Karpas-422 (cell line): ENCODE measurements around the gene GSTP1. TPM values are rescaled to one million over a fixed set of nuclear protein-coding genes. Genes with fewer than 3 reads are reported as not detected.
"Not testable (repeated sequence)": the region's sequence is repeated elsewhere in the genome, so short reads cannot be mapped to it uniquely, and the experiment has no call there.

Experiments used
- DNase-seq: peaks from one replicate; pipeline ENCODE4 v3.0.0-alpha.2; 2015
- H2AFZ ChIP-seq: fragments of 200-600 bp; sonication (generic); 2 replicates; pipeline ENCODE4 v1.6.1; 2014; ENCODE audit warnings: antibody characterized with exemption, low read length, mixed read lengths
- H3K27ac ChIP-seq: fragments of 200-600 bp; sonication (generic); 2 replicates; pipeline ENCODE4 v1.5.1; 2014; ENCODE audit warnings: mild to moderate bottlenecking, low read length, moderate library complexity
- H3K27me3 ChIP-seq: fragments of 200-600 bp; sonication (generic); 2 replicates; pipeline ENCODE4 v1.6.1; 2014; ENCODE audit warnings: low read length, mixed read lengths
- H3K36me3 ChIP-seq: fragments of 200-600 bp; sonication (generic); 2 replicates; pipeline ENCODE4 v1.6.1; 2014; ENCODE audit warnings: low read length, mixed read lengths; ENCODE audit not compliant: insufficient read depth
- H3K4me1 ChIP-seq: fragments of 200-600 bp; sonication (generic); 2 replicates; pipeline ENCODE4 v1.6.1; 2014; ENCODE audit warnings: mild to moderate bottlenecking, low read length, mixed read lengths
- H3K4me2 ChIP-seq: fragments of 200-600 bp; sonication (generic); 2 replicates; pipeline ENCODE4 v1.6.1; 2014; ENCODE audit warnings: low read length, low read depth, mild to moderate bottlenecking; ENCODE audit not compliant: poor library complexity, severe bottlenecking
- H3K4me3 ChIP-seq: fragments of 200-600 bp; sonication (generic); 2 replicates; pipeline ENCODE4 v1.5.1; 2014; ENCODE audit warnings: mild to moderate bottlenecking, antibody characterized with exemption, low read length, mixed read lengths
- H3K79me2 ChIP-seq: fragments of 200-600 bp; sonication (generic); 2 replicates; pipeline ENCODE4 v1.6.1; 2014; ENCODE audit warnings: mild to moderate bottlenecking, low read length, mixed read lengths
- H3K9ac ChIP-seq: fragments of 200-600 bp; sonication (generic); 2 replicates; pipeline ENCODE4 v1.6.0; 2014; ENCODE audit warnings: low read length
- H3K9me2 ChIP-seq: fragments of 200-600 bp; sonication (generic), shearing (Covaris generic); replicated peaks from 2 replicates; pipeline ENCODE4 v1.6.0; 2014; ENCODE audit warnings: mild to moderate bottlenecking, low read length, moderate library complexity; ENCODE audit not compliant: insufficient read depth
- H3K9me3 ChIP-seq: fragments of 300-700, 200-600 bp; sonication (generic); 2 replicates; pipeline ENCODE4 v1.6.1; 2014; ENCODE audit warnings: low read length, mixed read lengths
- H4K20me1 ChIP-seq: fragments of 200-600 bp; sonication (generic); 2 replicates; pipeline ENCODE4 v1.6.1; 2014; ENCODE audit warnings: mild to moderate bottlenecking, antibody characterized with exemption, low read length, low read depth; ENCODE audit not compliant: insufficient read depth
- total RNA-seq: library from RNA; depleted of rRNA; stranded (reverse); fragments of >200 nt; shearing (Covaris generic); gene quantifications from 2 replicates; pipeline ENCODE4 v1.2.3, GENCODE V29; 2014; ENCODE audit warnings: low replicate concordance

GSTP1 gene
- total RNA-seq, 1 experiment from 2014 or later, result 1,085 TPM

GRCh38 chr11:67542971-67543370, 40.6 kb upstream of the GSTP1 start:
- no peaks in the 10 kb centered on the region for H3K9me3 ChIP-seq
- H3K27ac ChIP-seq, result no peak overlapping the region
- H3K79me2 ChIP-seq, result no peaks in the 10 kb centered on the region
- no peak for DNase-seq
- no peak overlapping the region for H2AFZ ChIP-seq
- no peaks in the 10 kb centered on the region for H3K36me3 ChIP-seq
- H3K9me2 ChIP-seq, result no peaks in the 10 kb centered on the region
- H3K4me2 ChIP-seq, result no peak overlapping the region
- H3K27me3 ChIP-seq, result no peaks in the 10 kb centered on the region
- H4K20me1 ChIP-seq, result no peaks in the 10 kb centered on the region
- no peak overlapping the region for H3K9ac ChIP-seq
- H3K4me1 ChIP-seq, result no peaks in the 10 kb centered on the region
- H3K4me3 ChIP-seq, result no peak overlapping the region

GRCh38 chr11:67543585-67543984, 40.0 kb upstream of the GSTP1 start:
- H3K36me3 ChIP-seq, result no peaks in the 10 kb centered on the region
- H3K4me2 ChIP-seq, result no peak overlapping the region
- no peak overlapping the region for H3K27ac ChIP-seq
- H3K27me3 ChIP-seq, result no peaks in the 10 kb centered on the region
- no peaks in the 10 kb centered on the region for H3K4me1 ChIP-seq
- H3K9ac ChIP-seq, result no peak overlapping the region
- no peaks in the 10 kb centered on the region for H4K20me1 ChIP-seq
- DNase-seq, result no peak
- H3K9me3 ChIP-seq, result no peaks in the 10 kb centered on the region
- H3K4me3 ChIP-seq, result no peak overlapping the region
- no peaks in the 10 kb centered on the region for H3K79me2 ChIP-seq
- H2AFZ ChIP-seq, result no peak overlapping the region
- H3K9me2 ChIP-seq, result no peaks in the 10 kb centered on the region

GRCh38 chr11:67544616-67545242, 38.9 kb upstream of the GSTP1 start:
- DNase-seq, result no peak
- no peaks in the 10 kb centered on the region for H3K4me1 ChIP-seq
- no peak overlapping the region for H3K4me3 ChIP-seq
- no peak overlapping the region for H3K4me2 ChIP-seq
- H3K9ac ChIP-seq, result no peak overlapping the region
- no peaks in the 10 kb centered on the region for H3K9me2 ChIP-seq
- H3K27ac ChIP-seq, result no peak overlapping the region
- no peaks in the 10 kb centered on the region for H3K36me3 ChIP-seq
- no peaks in the 10 kb centered on the region for H4K20me1 ChIP-seq
- no peak overlapping the region for H2AFZ ChIP-seq
- H3K9me3 ChIP-seq, result no peaks in the 10 kb centered on the region
- no peaks in the 10 kb centered on the region for H3K27me3 ChIP-seq
- H3K79me2 ChIP-seq, result no peaks in the 10 kb centered on the region

DNA sequence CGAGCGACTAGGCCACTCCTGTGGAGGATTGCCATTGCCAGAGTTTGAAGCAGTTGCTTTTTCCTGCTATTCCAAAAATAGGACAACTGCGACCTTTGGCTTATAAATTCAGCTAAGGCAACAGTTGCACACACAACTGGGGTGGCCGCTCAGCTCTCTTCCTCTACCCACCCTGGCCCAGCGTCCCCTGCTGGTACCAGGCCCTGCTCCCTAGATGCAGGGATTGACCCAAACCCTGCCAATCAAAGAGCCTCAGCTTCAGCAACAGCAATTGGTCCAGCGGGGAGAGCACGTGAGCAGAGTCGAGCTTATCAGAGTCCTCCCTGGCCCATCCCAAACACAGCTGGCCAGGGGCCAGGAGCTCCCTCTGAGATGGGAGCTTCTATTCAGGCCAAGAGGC, 38.3 kb upstream of the GSTP1 start:
- Histone ChIP-seq H3K36me3 (no peaks in the 10 kb centered on the region), H3K9me3 (no peaks in the 10 kb centered on the region), H2AFZ (no peak overlapping the region), H3K4me2 (no peak overlapping the region), H3K9ac (no peak overlapping the region), H3K27ac (no peak overlapping the region), H4K20me1 (no peaks in the 10 kb centered on the region), H3K4me1 (no peaks in the 10 kb centered on the region), H3K4me3 (no peak overlapping the region), H3K79me2 (no peaks in the 10 kb centered on the region), H3K9me2 (no peaks in the 10 kb centered on the region), H3K27me3 (no peaks in the 10 kb centered on the region)
- DNase-seq, result peak; percentile 66

DNA sequence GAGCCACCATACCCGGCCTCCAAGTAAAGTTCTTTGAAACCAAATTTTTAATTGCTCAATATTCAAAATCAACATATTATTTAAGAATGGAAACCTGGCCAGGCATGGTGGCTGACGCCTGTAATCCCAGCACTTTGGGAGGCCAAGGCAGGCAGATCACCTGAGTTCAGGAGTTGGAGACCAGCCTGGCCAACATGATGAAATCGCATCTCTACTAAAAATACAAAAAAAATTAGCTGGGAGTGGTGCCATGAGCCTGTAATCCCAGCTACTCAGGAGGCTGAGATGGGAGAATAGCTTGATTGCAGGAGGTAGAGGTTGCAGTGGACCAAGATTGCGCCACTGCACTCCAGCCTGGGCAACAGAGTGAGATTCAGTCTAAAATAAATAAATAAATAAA, 35.5 kb upstream of the GSTP1 start:
- not testable (repeated sequence) for DNase-seq, H2AFZ ChIP-seq, H3K36me3 ChIP-seq

GRCh38 chr11:67548555-67549110, 35.0 kb upstream of the GSTP1 start:
- Histone ChIP-seq H3K4me3 (no peak overlapping the region), H3K27me3 (no peaks in the 10 kb centered on the region), H3K9ac (no peak overlapping the region), H3K4me2 (no peak overlapping the region), H3K27ac (no peak overlapping the region), H4K20me1 (no peaks in the 10 kb centered on the region), H3K4me1 (no peaks in the 10 kb centered on the region), H3K36me3 (no peaks in the 10 kb centered on the region), H3K79me2 (no peaks in the 10 kb centered on the region), H2AFZ (no peak overlapping the region), H3K9me2 (no peaks in the 10 kb centered on the region), H3K9me3 (peaks cover 4% of the 10 kb centered on the region; the same call in 1 of the 2 replicates)
- no peak for DNase-seq

More for the DNA sequence above, 35.5 kb upstream of the GSTP1 start:
- H3K4me2 ChIP-seq, H3K9me2 ChIP-seq, H3K4me1 ChIP-seq, H3K9ac ChIP-seq, H3K27ac ChIP-seq, H4K20me1 ChIP-seq, H3K9me3 ChIP-seq, H3K79me2 ChIP-seq, H3K4me3 ChIP-seq, H3K27me3 ChIP-seq: not testable (repeated sequence)

GRCh38 chr11:67551127-67551526, 32.5 kb upstream of the GSTP1 start:
- no peaks in the 10 kb centered on the region for H4K20me1 ChIP-seq
- H3K9ac ChIP-seq, result no peak overlapping the region
- H3K27me3 ChIP-seq, result no peaks in the 10 kb centered on the region
- no peaks in the 10 kb centered on the region for H3K4me1 ChIP-seq
- no peak for DNase-seq
- peaks cover 4% of the 10 kb centered on the region; the same call in 1 of the 2 replicates for H3K9me3 ChIP-seq
- no peaks in the 10 kb centered on the region for H3K9me2 ChIP-seq
- H3K4me2 ChIP-seq, result no peak overlapping the region
- no peaks in the 10 kb centered on the region for H3K79me2 ChIP-seq
- H3K36me3 ChIP-seq, result no peaks in the 10 kb centered on the region
- no peak overlapping the region for H2AFZ ChIP-seq
- H3K4me3 ChIP-seq, result no peak overlapping the region
- no peak overlapping the region for H3K27ac ChIP-seq

GRCh38 chr11:67551697-67552096, 31.9 kb upstream of the GSTP1 start:
- H2AFZ ChIP-seq, H3K36me3 ChIP-seq, H4K20me1 ChIP-seq, H3K4me1 ChIP-seq, H3K9me3 ChIP-seq, DNase-seq, H3K9me2 ChIP-seq, H3K4me3 ChIP-seq, H3K9ac ChIP-seq, H3K27ac ChIP-seq, H3K27me3 ChIP-seq, H3K79me2 ChIP-seq, H3K4me2 ChIP-seq: not testable (repeated sequence)
